ENCODE measurements around the gene SLC25A14.
A peak's percentile ranks its signal among the peaks of the same experiment; 100 is the strongest.

Gene SLC25A14

GRCh38 chrX:130321550-130321949 lies 18.2 kb upstream of the SLC25A14 start:
- Histone ChIP-seq H2AFZ (ENCODE audit: low read depth, low read length, severe bottlenecking) (no peak overlapping the region), H3K9me3 (ENCODE audit: insufficient read depth, low read length) (no peaks in the 10 kb centered on the region), H3K36me3 (ENCODE audit: low read length) (no peaks in the 10 kb centered on the region), H3K27ac (ENCODE audit: low read depth, low read length) (no peak overlapping the region), H3K4me2 (ENCODE audit: low read depth, low read length, poor library complexity, severe bottlenecking) (no peak overlapping the region), H4K20me1 (ENCODE audit: low read depth, low read length) (no peaks in the 10 kb centered on the region), H3F3A (ENCODE audit: insufficient read depth) (no peaks in the 10 kb centered on the region), H3K9ac (ENCODE audit: low read length) (no peak overlapping the region), H3K79me2 (ENCODE audit: insufficient read depth, low read length) (no peaks in the 10 kb centered on the region), H3K9me2 (replicated peaks; ENCODE audit: insufficient read depth, low read length) (no peaks in the 10 kb centered on the region), H3K4me3 (ENCODE audit: insufficient read depth, low read length, poor library complexity, severe bottlenecking) (no peak overlapping the region), H3K27me3 (ENCODE audit: low read length) (no peaks in the 10 kb centered on the region)
- TF ChIP-seq CTCF (IDR thresholded peaks at IDR 0.05; ENCODE audit: insufficient read depth, low read length, poor library complexity, severe bottlenecking) (no peak), EZH2phosphoT487 (conservative IDR thresholded peaks at IDR 0.05; ENCODE audit: low read length) (no peak)

- H3K36me3 ChIP-seq (ENCODE audit: low read length) = no peaks in the 10 kb centered on the region
- H3F3A ChIP-seq (ENCODE audit: insufficient read depth) = no peaks in the 10 kb centered on the region
- no peak overlapping the region for H3K4me2 ChIP-seq (ENCODE audit: low read depth, low read length, poor library complexity, severe bottlenecking)
- no peaks in the 10 kb centered on the region for H3K79me2 ChIP-seq (ENCODE audit: insufficient read depth, low read length)
- no peak overlapping the region for H3K27ac ChIP-seq (ENCODE audit: low read depth, low read length)
- H2AFZ ChIP-seq (ENCODE audit: low read depth, low read length, severe bottlenecking) = no peak overlapping the region
- TF ChIP-seq EZH2phosphoT487 (conservative IDR thresholded peaks at IDR 0.05; ENCODE audit: low read length) = no peak
- TF ChIP-seq CTCF (IDR thresholded peaks at IDR 0.05; ENCODE audit: insufficient read depth, low read length, poor library complexity, severe bottlenecking) = no peak
- H3K9me2 ChIP-seq (replicated peaks; ENCODE audit: insufficient read depth, low read length) = no peaks in the 10 kb centered on the region
- no peaks in the 10 kb centered on the region for H3K27me3 ChIP-seq (ENCODE audit: low read length)
- no peaks in the 10 kb centered on the region for H3K9me3 ChIP-seq (ENCODE audit: insufficient read depth, low read length)
- H3K4me3 ChIP-seq (ENCODE audit: insufficient read depth, low read length, poor library complexity, severe bottlenecking) = no peak overlapping the region
- no peaks in the 10 kb centered on the region for H4K20me1 ChIP-seq (ENCODE audit: low read depth, low read length)
- H3K9ac ChIP-seq (ENCODE audit: low read length) = no peak overlapping the region
Observed at GRCh38 chrX:130330146-130330545, 9.6 kb upstream of the SLC25A14 start.

GRCh38 chrX:130330706-130331105 lies 9.0 kb upstream of the SLC25A14 start:
- Histone ChIP-seq H2AFZ (ENCODE audit: low read depth, low read length, severe bottlenecking) (no peak overlapping the region), H3K27me3 (ENCODE audit: low read length) (no peaks in the 10 kb centered on the region), H3K9me3 (ENCODE audit: insufficient read depth, low read length) (no peaks in the 10 kb centered on the region), H3K9ac (ENCODE audit: low read length) (no peak overlapping the region), H3K79me2 (ENCODE audit: insufficient read depth, low read length) (no peaks in the 10 kb centered on the region), H4K20me1 (ENCODE audit: low read depth, low read length) (no peaks in the 10 kb centered on the region), H3K4me3 (ENCODE audit: insufficient read depth, low read length, poor library complexity, severe bottlenecking) (no peak overlapping the region), H3K9me2 (replicated peaks; ENCODE audit: insufficient read depth, low read length) (no peaks in the 10 kb centered on the region), H3K36me3 (ENCODE audit: low read length) (no peaks in the 10 kb centered on the region), H3F3A (ENCODE audit: insufficient read depth) (no peaks in the 10 kb centered on the region), H3K4me2 (ENCODE audit: low read depth, low read length, poor library complexity, severe bottlenecking) (no peak overlapping the region), H3K27ac (ENCODE audit: low read depth, low read length) (no peak overlapping the region)
- TF ChIP-seq EZH2phosphoT487 (conservative IDR thresholded peaks at IDR 0.05; ENCODE audit: low read length) (no peak), CTCF (IDR thresholded peaks at IDR 0.05; ENCODE audit: insufficient read depth, low read length, poor library complexity, severe bottlenecking) (peak; percentile 45)
